GM18499 (cell line): ENCODE data around the gene HNF1B.

Source experiments
- ATAC-seq: cut with Tn5 transposase; IDR thresholded peaks from one replicate; pipeline ENCODE4 v1.9.1; 2021; ENCODE audit warnings: moderate number of reproducible peaks; ENCODE audit not compliant: insufficient read depth, unreplicated experiment

Gene HNF1B

DNA sequence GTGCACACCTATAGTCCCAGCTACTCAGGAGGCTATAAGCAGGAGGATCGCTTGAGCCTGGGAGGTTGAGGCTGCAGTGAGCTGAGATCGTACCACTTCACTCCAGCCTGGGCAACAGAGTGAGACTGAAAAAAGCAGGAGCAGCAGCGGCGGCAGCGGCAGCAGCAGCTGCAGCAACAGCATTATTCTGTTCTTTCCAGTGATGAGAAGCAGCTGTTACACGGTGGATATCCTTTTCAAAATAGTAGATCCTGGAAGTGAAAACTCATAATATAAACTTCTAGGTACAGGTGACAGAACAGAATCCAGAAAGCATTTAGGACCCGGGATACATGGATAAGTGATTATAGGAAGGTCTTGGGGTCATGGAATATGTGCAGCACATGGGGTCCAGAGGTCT, 17.8 kb upstream of the HNF1B start:
- ATAC-seq = no peak

- no peak for ATAC-seq
These were observed 17.1 kb upstream of the HNF1B start for GRCh38 chr17:37761961-37762360.

DNA sequence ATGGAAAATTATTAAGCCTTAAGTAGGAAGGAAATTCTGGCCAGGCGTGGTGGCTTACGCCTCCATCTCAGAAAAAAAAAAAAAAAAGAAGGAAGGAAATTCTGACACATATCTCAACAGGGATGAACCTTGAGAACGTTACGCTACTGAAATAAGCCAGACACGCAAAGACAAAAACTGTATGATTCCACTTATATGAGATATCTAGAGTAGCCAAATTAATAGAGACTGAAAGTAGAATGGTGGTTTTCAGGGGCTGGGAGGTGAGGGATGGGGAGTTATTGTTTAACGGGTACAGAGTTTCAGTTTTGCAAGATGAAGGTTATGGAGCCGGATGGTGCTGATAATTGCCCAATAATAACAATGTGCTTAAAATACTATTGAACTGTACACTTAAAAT, 16.2 kb upstream of the HNF1B start:
- no peak for ATAC-seq

GRCh38 chr17:37759014-37759637, 14.3 kb upstream of the HNF1B start:
- no peak for ATAC-seq

DNA sequence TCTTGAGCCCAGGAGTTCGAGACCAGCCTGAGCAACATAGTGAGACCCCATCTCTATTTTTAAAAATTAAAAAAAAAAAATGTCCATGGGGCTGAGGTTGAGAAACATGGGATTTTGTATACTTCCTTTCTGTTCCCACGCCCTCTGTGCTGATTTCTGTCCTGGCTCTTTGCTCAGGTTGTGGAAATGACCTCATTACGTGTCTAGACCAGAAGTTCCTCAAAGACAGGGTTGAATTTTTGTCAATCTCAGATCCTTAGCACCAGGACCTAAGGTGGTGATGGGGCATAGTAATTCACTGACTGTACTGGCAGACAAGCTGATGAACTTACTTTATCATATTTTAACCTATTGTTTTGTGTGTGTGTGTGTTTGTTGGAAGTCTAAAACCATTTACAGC, 11.2 kb upstream of the HNF1B start:
- ATAC-seq = no peak

DNA sequence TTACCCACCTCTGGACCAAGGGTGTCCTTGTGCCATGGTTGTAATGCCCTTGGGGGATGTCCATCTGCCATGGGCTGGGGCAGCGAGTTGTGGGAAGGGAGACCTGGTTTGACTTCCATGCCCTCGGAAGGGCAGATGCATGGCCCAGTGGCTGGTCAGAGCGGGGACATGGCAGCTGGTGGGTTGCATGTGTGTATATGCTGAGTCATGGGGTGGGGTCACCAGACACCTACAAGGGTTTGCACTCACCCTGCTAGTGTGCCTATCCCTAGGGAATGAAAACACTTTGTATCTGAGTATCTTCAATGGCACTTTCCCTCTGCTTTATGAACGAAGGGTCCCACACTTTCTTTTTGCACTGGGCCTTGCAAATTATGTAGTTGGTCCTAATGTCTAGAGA, 10.6 kb upstream of the HNF1B start:
- no peak for ATAC-seq

GRCh38 chr17:37754363-37754762, 9.5 kb upstream of the HNF1B start:
- no peak for ATAC-seq

- no peak for ATAC-seq
These were observed 7.6 kb upstream of the HNF1B start for GRCh38 chr17:37752482-37752881.

- no peak for ATAC-seq
These were observed 6.1 kb upstream of the HNF1B start for GRCh38 chr17:37750768-37751475.

DNA sequence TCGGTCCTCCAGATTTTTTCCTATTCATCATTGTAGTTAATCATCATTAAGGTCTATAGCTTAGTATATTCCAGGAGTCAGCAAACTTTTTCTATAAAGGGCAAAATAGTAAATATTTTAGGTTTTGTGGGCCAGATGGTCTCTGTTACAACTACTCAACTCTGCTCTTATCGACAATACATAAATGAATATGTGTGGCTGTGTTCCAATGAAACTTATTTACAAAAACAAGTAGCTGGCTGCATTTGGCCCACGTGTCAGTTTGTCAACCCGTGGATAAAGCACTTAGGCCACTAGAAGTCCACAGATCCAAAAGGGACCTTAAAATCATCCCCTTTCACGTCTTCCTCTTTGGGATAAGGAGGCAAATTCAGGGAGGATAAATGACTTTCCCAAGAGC, 5.4 kb upstream of the HNF1B start:
- ATAC-seq = no peak

- ATAC-seq = no peak
These were observed 2.4 kb upstream of the HNF1B start for GRCh38 chr17:37747222-37747621.

- no peak for ATAC-seq
These were observed 1.8 kb upstream of the HNF1B start for GRCh38 chr17:37746617-37747016.

- no peak for ATAC-seq
These were observed 1.1 kb upstream of the HNF1B start for GRCh38 chr17:37745801-37746426.

DNA sequence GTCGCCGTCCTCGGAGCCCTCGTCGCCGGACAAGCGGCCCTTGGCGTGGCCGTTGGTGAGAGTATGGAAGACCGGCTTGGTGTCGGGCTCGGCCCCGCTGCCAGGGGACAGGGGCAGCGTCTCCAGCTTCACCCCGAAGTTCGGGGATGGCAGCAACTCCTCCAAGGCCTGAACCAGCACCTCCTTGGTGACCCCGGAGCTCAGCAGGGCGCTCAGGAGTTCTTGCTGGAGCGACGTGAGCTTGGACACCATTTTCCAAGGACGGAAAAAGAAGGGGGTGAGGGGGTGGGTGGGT, 279 bp downstream of the HNF1B start:
- ATAC-seq = no peak

DNA sequence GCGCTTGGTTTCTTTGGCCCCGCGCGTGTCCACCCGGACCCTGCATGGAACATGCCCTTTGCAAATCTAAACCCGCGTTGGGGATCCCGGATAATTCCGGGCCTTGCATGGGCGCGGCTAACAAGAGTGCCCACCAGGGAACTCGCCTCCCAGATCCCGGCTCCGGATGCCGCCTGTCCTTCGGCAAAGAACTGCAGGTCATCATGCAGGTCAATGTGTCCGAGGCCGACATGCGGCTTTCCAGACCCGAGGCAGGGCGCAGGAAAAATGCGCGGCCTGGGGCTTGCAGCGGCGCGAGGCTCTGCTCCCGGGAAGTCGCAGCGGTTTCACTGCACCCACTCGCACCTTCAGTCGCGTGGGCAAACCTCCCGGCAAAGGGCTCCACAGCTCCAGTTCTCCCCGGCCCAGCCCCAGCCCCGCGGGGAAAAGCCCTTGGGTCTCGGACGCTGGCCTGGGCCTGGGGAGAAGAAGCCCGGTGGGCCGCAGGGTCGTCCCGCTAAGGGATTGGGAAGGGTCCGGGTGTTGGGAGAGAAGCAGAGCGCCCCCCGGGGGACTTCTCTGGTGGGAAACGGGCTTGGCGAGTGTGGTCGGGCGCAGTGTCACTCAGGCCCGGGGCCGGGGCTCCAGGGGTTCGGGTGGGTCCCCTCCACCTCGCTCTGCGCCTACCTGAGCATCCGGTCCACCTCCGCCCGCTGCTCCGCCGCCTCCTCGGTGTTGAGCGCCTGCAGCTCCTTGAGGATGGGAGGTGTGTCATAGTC, 805 bp downstream of the HNF1B start:
- ATAC-seq = no peak

DNA sequence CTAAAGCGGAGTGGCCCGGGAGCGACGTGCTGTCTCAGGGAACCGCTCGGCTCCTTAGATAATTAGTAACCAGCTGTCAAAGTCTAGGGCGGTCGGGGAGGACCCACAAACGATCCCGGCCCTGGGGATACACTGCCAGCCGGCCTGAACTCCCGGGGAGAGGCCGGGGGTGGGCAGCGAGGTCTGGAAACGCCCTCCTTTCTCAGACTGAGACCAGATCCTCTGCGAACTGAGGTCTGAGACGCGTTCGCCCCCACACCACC, 1.3 kb downstream of the HNF1B start:
- ATAC-seq = no peak

DNA sequence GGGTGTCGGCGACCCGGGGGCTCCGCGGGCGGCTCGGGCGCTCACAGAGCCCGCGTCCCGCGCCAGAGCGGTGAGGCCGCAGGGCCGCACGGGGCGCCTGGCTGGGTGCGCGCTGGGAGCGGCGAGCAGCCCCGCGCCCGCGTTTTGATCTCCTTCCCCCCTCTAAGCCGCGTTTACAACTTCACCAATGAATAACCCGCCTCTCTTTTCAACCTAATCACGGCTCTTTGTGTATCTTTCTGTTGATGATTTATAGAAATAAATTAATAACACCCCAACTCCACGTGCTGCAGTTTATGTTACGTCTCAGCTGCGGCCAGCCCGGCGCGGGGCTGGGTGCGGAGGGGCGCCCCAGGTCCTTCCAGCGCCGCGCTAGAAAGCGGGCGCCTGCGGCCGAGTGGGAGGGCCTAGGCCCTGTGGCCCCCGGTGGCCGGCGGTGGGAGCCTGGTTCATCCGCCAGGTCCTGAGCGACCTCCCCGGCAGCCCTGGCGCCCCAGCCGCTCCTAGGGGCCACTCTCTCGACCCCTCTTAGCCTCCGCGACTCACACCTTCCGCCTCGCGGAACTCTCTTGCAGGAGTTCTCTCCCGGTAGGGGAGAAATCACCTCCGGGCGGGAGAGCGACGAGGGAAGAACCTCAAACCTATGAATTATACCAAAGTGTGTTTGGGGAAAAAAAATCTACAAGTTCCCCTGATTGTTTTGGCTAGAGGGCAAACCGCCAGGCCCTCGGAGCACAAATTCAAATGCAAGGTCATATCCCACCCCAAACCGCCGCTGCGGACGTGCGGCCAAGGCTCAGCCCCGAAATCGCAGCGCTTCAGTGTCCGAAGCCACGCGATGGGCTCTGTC, 1.9 kb downstream of the HNF1B start:
- ATAC-seq = no peak

DNA sequence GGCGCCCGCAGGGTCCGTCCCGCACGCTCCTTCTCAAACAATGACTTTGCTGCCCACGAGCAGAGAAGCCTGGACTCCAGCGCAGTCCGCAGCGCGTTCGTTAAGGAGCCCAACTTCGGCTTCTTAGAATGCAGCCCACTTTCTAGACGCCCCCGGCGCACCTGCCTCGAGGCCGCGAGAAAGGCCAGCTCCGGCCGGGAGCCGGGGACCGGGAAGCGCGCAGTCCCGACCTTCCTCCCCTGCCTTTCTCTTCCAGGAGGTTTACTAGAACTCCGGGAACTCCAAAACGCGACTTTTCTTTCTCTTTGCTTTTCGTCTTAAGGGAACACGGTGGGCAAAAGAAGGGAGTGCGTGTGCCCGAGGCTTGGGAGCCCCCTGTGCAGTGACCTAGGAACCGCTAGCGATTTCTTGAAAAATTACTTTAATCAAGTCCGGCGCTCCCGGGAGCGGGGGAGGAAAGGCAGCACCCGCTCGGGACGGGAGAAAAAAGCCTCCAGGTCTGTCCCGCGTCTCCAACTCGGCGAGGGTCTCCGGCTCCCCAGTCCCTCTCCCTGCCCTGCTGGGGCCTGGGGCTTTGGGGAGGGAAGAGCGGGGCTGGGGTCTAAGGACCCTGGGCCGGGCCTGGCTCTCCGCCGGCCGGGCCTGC, 2.6 kb downstream of the HNF1B start:
- ATAC-seq = no peak

DNA sequence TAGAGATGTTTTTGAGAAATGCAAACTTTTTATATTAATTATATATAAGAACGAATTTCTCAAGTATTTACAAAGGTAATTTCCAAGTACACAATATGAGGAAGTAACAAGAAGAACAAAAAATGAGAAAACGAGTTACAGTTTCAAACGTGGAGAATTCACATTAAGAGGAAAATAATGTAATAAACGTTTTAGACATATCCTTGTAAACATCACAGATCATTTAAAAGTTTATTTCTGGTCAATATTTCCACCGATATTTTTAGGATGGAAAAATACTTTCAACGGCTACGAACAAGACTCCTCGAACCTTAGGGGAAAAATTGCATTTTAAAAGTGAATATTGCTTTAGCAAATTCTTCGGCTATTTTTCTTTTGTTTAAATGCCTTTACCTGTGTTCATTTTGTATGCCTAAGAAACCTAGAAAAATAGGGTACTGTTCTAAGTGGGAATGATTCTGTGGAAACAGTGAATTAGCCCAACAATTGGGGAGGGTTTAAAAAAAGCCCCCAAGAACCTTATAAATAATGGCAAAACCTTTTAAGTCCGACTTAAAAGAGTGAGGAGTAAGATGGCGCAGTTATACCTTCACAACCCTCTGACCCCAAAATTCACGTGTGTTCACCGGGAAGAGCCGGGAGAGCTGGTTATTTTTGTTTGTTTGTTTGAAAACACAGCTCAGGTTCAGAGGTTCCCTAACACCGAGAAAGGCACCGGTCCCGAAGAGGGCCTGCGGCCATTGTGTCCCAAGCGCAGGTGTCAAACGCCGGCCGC, 3.3 kb downstream of the HNF1B start:
- ATAC-seq = no peak

GRCh38 chr17:37740915-37741314, 3.9 kb downstream of the HNF1B start:
- ATAC-seq = no peak
